BLaER1 (cell line): ENCODE results near the gene IL1RN.

Experiments used
- H3K27ac ChIP-seq: shearing (Covaris generic); formaldehyde crosslinking; 2 replicates; pipeline ENCODE4 v1.8.1; 2022
- H3K27me3 ChIP-seq: shearing (Covaris generic); formaldehyde crosslinking; 2 replicates; pipeline ENCODE4 v1.8.1; 2022
- H3K36me3 ChIP-seq: shearing (Covaris generic); formaldehyde crosslinking; 2 replicates; pipeline ENCODE4 v1.8.1; 2022
- H3K4me1 ChIP-seq: shearing (Covaris generic); formaldehyde crosslinking; 2 replicates; pipeline ENCODE4 v1.8.1; 2022
- H3K4me2 ChIP-seq: shearing (Covaris generic); formaldehyde crosslinking; 2 replicates; pipeline ENCODE4 v1.8.1; 2022
- H3K4me3 ChIP-seq: shearing (Covaris generic); formaldehyde crosslinking; 2 replicates; pipeline ENCODE4 v1.8.1; 2022
- H3K9ac ChIP-seq: shearing (Covaris generic); formaldehyde crosslinking; 2 replicates; pipeline ENCODE4 v1.8.1; 2022
- H3K9me3 ChIP-seq: shearing (Covaris generic); formaldehyde crosslinking; 2 replicates; pipeline ENCODE4 v1.8.1; 2022
- H4K20me1 ChIP-seq: shearing (Covaris generic); formaldehyde crosslinking; 2 replicates; pipeline ENCODE4 v1.8.1; 2022
- Cebpa-rat ChIP-seq: shearing (Covaris generic); IDR thresholded peaks from 2 replicates; pipeline ENCODE4 v1.8.1; 2022

The IL1RN gene

GRCh38 chr2:113124984-113125855 lies 2.2 kb upstream of the IL1RN start:
- Histone ChIP-seq H3K4me2 (peak overlapping the region; percentile 71), H3K9me3 (no peaks in the 10 kb centered on the region), H3K4me3 (no peak overlapping the region), H3K27me3 (no peaks in the 10 kb centered on the region), H4K20me1 (no peaks in the 10 kb centered on the region), H3K27ac (no peak overlapping the region), H3K9ac (no peak overlapping the region), H3K36me3 (no peaks in the 10 kb centered on the region), H3K4me1 (peaks cover 14% of the 10 kb centered on the region)
- TF ChIP-seq Cebpa-rat, result no peak

GRCh38 chr2:113127646-113128570 lies 510 bp downstream of the IL1RN start:
- H3K4me2 ChIP-seq, result no peak overlapping the region
- no peak for TF ChIP-seq Cebpa-rat
- H3K9me3 ChIP-seq, result no peaks in the 10 kb centered on the region
- H3K4me3 ChIP-seq, result no peak overlapping the region
- no peaks in the 10 kb centered on the region for H3K36me3 ChIP-seq
- peaks cover 14% of the 10 kb centered on the region for H3K4me1 ChIP-seq
- no peaks in the 10 kb centered on the region for H4K20me1 ChIP-seq
- H3K9ac ChIP-seq, result no peak overlapping the region
- no peak overlapping the region for H3K27ac ChIP-seq
- H3K27me3 ChIP-seq, result no peaks in the 10 kb centered on the region

GRCh38 chr2:113129519-113130078 lies 2.2 kb downstream of the IL1RN start:
- Histone ChIP-seq H3K9ac (no peak overlapping the region), H3K9me3 (no peaks in the 10 kb centered on the region), H4K20me1 (no peaks in the 10 kb centered on the region), H3K36me3 (no peaks in the 10 kb centered on the region), H3K4me3 (no peak overlapping the region), H3K4me1 (peaks cover 5% of the 10 kb centered on the region), H3K27me3 (no peaks in the 10 kb centered on the region), H3K4me2 (no peak overlapping the region), H3K27ac (no peak overlapping the region)
- no peak for TF ChIP-seq Cebpa-rat

GRCh38 chr2:113131352-113132185 lies 4.2 kb downstream of the IL1RN start:
- no peak overlapping the region for H3K9ac ChIP-seq
- no peak overlapping the region for H3K27ac ChIP-seq
- TF ChIP-seq Cebpa-rat, result no peak
- H3K36me3 ChIP-seq, result no peaks in the 10 kb centered on the region
- H3K4me3 ChIP-seq, result no peak overlapping the region
- no peaks in the 10 kb centered on the region for H3K27me3 ChIP-seq
- no peak overlapping the region for H3K4me2 ChIP-seq
- H4K20me1 ChIP-seq, result no peaks in the 10 kb centered on the region
- no peaks in the 10 kb centered on the region for H3K4me1 ChIP-seq
- H3K9me3 ChIP-seq, result no peaks in the 10 kb centered on the region

GRCh38 chr2:113132414-113133021 lies 5.1 kb downstream of the IL1RN start:
- Histone ChIP-seq H3K27me3 (no peaks in the 10 kb centered on the region), H3K4me3 (no peak overlapping the region), H4K20me1 (no peaks in the 10 kb centered on the region), H3K36me3 (no peaks in the 10 kb centered on the region), H3K9ac (no peak overlapping the region), H3K4me2 (no peak overlapping the region), H3K4me1 (peaks cover 7% of the 10 kb centered on the region), H3K27ac (no peak overlapping the region), H3K9me3 (no peaks in the 10 kb centered on the region)
- no peak for TF ChIP-seq Cebpa-rat

GRCh38 chr2:113133704-113134598 lies 6.6 kb downstream of the IL1RN start:
- Histone ChIP-seq H3K27ac (no peak overlapping the region), H3K9me3 (no peaks in the 10 kb centered on the region), H4K20me1 (no peaks in the 10 kb centered on the region), H3K36me3 (no peaks in the 10 kb centered on the region), H3K4me2 (no peak overlapping the region), H3K27me3 (no peaks in the 10 kb centered on the region), H3K4me1 (peaks cover 21% of the 10 kb centered on the region), H3K9ac (no peak overlapping the region), H3K4me3 (no peak overlapping the region)
- TF ChIP-seq Cebpa-rat, result no peak

- H3K4me2 ChIP-seq, result no peak overlapping the region
- TF ChIP-seq Cebpa-rat, result no peak
- H3K27me3 ChIP-seq, result no peaks in the 10 kb centered on the region
- H3K36me3 ChIP-seq, result no peaks in the 10 kb centered on the region
- H3K27ac ChIP-seq, result no peak overlapping the region
- H3K4me3 ChIP-seq, result no peak overlapping the region
- H3K4me1 ChIP-seq, result peaks cover 24% of the 10 kb centered on the region
- no peaks in the 10 kb centered on the region for H4K20me1 ChIP-seq
- no peak overlapping the region for H3K9ac ChIP-seq
- no peaks in the 10 kb centered on the region for H3K9me3 ChIP-seq
Measured at GRCh38 chr2:113134717-113135116, 7.3 kb downstream of the IL1RN start.

GRCh38 chr2:113135317-113135716 lies 7.9 kb downstream of the IL1RN start:
- TF ChIP-seq Cebpa-rat, result no peak
- H3K4me1 ChIP-seq, result peaks cover 24% of the 10 kb centered on the region
- H3K4me2 ChIP-seq, result no peak overlapping the region
- no peaks in the 10 kb centered on the region for H3K9me3 ChIP-seq
- H3K27ac ChIP-seq, result no peak overlapping the region
- H3K4me3 ChIP-seq, result no peak overlapping the region
- no peaks in the 10 kb centered on the region for H3K36me3 ChIP-seq
- no peak overlapping the region for H3K9ac ChIP-seq
- H4K20me1 ChIP-seq, result no peaks in the 10 kb centered on the region
- H3K27me3 ChIP-seq, result no peaks in the 10 kb centered on the region
